Neural crest cell (in vitro differentiated cells): Measurements from ENCODE around the gene DCUN1D2. TPM values are rescaled to one million over a fixed set of nuclear protein-coding genes. Genes with fewer than 3 reads are reported as not detected.
A peak's percentile ranks its signal among the peaks of the same experiment; 100 is the strongest.

Source experiments
- DNase-seq: peaks from one replicate; pipeline ENCODE4 v3.0.0; 2021; ENCODE audit warnings: low read depth, mixed read lengths, low spot score
- H3K27ac Mint-ChIP-seq: one replicate; pipeline ENCODE4 v1.8.0; 2021; ENCODE audit warnings: mild to moderate bottlenecking, mixed read lengths; ENCODE audit not compliant: unreplicated experiment
- H3K27me3 Mint-ChIP-seq: 2 replicates; pipeline ENCODE4 v1.8.0; 2021; ENCODE audit warnings: low read depth, mild to moderate bottlenecking, mixed read lengths
- H3K36me3 Mint-ChIP-seq: 2 replicates; pipeline ENCODE4 v1.8.0; 2021; ENCODE audit warnings: low read depth, mild to moderate bottlenecking, mixed read lengths
- H3K4me1 Mint-ChIP-seq: 2 replicates; pipeline ENCODE4 v1.8.0; 2021; ENCODE audit warnings: mixed read lengths
- H3K4me3 Mint-ChIP-seq: one replicate; pipeline ENCODE4 v1.8.0; 2021; ENCODE audit warnings: mild to moderate bottlenecking, mixed read lengths
- H3K9me3 Mint-ChIP-seq: 2 replicates; pipeline ENCODE4 v1.8.0; 2021; ENCODE audit warnings: mixed read lengths
- CTCF ChIP-seq: fragments of 200-600 bp; sonication (generic); conservative IDR thresholded peaks from 2 replicates; pipeline ENCODE4 v1.5.0; 2021; ENCODE audit warnings: antibody characterized with exemption, mild to moderate bottlenecking
- total RNA-seq: library from RNA; stranded (reverse); gene quantifications from 2 replicates; pipeline ENCODE4 v1.2.1, GENCODE V29; 2021

The DCUN1D2 gene
- total RNA-seq, 1 donor from 2014 or later = 32.1 TPM

DNA sequence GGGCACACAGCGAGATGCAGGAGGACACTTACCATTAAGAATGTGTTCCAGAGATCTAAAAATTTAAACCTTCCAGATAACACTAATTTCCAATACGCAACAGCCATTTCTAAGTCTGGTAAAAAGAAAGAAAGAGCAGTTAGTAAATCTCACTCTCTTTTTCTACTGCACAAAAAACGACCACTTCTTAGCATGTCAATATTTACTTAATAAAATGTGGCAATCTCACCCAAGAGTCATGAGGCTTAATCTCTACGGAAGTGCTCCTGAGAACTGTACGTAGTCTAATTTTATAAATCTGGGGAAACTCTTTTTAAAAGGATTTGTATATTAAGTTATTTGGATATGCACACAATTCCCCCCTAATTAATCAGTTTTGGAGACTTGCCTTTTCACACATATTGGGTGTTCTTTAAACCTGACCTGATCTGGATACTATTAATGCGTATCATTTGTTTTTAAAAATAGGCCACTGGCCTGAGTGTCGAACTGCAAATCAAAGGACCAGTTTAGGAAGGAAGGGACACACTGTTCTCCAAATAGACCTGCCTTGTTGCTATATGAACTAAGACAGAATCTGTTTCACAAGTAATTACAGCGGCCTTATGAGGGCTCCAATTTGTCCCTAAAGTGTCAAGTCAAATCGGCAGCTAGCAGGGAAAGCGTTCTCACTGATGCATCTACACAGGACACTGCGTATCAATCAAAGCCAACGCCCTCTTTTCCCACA lies 29.3 kb downstream of the DCUN1D2 start:
- no peaks in the 10 kb centered on the region for H3K9me3 Mint-ChIP-seq
- no peak for TF ChIP-seq CTCF
- peaks cover 2% of the 10 kb centered on the region for H3K36me3 Mint-ChIP-seq
- H3K4me3 Mint-ChIP-seq = no peak overlapping the region
- no peak for DNase-seq
- no peaks in the 10 kb centered on the region for H3K27me3 Mint-ChIP-seq
- H3K4me1 Mint-ChIP-seq = no peaks in the 10 kb centered on the region
- no peak overlapping the region for H3K27ac Mint-ChIP-seq

- no peak for DNase-seq
- no peaks in the 10 kb centered on the region for H3K9me3 Mint-ChIP-seq
- H3K27me3 Mint-ChIP-seq = no peaks in the 10 kb centered on the region
- no peak for TF ChIP-seq CTCF
- no peak overlapping the region for H3K4me3 Mint-ChIP-seq
- H3K27ac Mint-ChIP-seq = no peak overlapping the region
- H3K36me3 Mint-ChIP-seq = peaks cover 2% of the 10 kb centered on the region
- H3K4me1 Mint-ChIP-seq = no peaks in the 10 kb centered on the region
These were observed 29.9 kb downstream of the DCUN1D2 start for GRCh38 chr13:113460599-113460998.

DNA sequence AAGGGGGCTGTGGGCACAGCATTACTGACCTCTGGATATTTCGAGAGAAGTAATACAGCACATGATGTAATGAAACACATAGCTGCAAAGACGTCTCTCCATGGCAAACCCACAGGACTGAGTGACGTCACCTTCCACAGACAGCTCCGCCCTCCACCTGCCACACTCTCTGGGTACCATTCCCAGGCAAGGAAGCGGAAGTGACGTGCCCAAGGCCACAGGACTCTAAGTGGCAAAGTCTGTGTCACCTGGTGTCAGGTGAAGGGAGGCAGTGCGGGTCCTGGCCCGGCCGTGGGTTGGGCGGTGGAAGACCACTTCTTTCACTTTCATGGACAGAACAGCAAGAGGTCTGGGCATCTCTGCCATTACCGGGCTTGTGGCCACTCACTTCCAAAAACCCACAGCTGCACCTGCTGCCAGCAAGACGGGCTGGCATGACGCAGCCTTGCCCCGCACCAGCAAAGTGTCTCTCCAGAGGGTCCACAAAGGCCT lies 30.4 kb downstream of the DCUN1D2 start:
- no peak overlapping the region for H3K4me3 Mint-ChIP-seq
- no peak overlapping the region for H3K27ac Mint-ChIP-seq
- DNase-seq = no peak
- TF ChIP-seq CTCF = no peak
- peaks cover 2% of the 10 kb centered on the region for H3K36me3 Mint-ChIP-seq
- H3K4me1 Mint-ChIP-seq = no peaks in the 10 kb centered on the region
- H3K9me3 Mint-ChIP-seq = no peaks in the 10 kb centered on the region
- H3K27me3 Mint-ChIP-seq = no peaks in the 10 kb centered on the region

GRCh38 chr13:113458253-113459065 lies 32.1 kb downstream of the DCUN1D2 start:
- H3K27ac Mint-ChIP-seq = peak overlapping the region; percentile 75
- no peaks in the 10 kb centered on the region for H3K27me3 Mint-ChIP-seq
- peaks cover 2% of the 10 kb centered on the region for H3K36me3 Mint-ChIP-seq
- peak; percentile 51 for TF ChIP-seq CTCF
- peaks cover 6% of the 10 kb centered on the region for H3K4me1 Mint-ChIP-seq
- no peaks in the 10 kb centered on the region for H3K9me3 Mint-ChIP-seq
- no peak overlapping the region for H3K4me3 Mint-ChIP-seq
- no peak for DNase-seq

DNA sequence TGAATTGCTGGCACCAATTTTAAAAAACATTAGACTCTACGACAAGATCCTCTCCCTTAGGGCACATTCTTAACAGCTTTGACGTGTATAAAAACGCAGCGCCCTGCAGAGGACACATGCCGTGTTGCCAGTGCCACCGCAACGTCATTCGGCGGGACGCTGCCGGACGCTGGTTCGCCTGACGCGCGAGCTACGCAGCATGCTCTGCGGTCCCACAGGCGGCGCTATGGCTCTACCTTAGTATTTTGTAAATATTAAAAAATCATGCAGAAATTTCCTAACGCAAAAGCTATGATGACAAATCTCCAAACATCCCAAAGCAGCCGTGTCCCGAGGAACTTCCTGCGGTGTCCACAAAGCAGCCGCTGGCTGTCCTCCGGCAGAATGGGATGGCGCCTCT lies 33.0 kb downstream of the DCUN1D2 start:
- Mint-ChIP-seq H3K36me3 (peaks cover 2% of the 10 kb centered on the region), H3K4me3 (no peak overlapping the region), H3K27ac (no peak overlapping the region)

More for the DNA sequence above, 33.0 kb downstream of the DCUN1D2 start:
- Mint-ChIP-seq H3K4me1 (peaks cover 9% of the 10 kb centered on the region), H3K27me3 (no peaks in the 10 kb centered on the region), H3K9me3 (no peaks in the 10 kb centered on the region)
- DNase-seq = no peak
- TF ChIP-seq CTCF = no peak
